GM10248 (cell line): ENCODE data around the gene TMEM45B.
"Not testable (repeated sequence)": the region's sequence is repeated elsewhere in the genome, so short reads cannot be mapped to it uniquely, and the experiment has no call there.

Source experiments
- CTCF ChIA-PET: fragments of 300-600 bp; sonication (Branson Sonifier 250); formaldehyde crosslinking; extraction: SDS; loops from one replicate; lab custom pipeline; 2021; ENCODE audit warnings: antibody characterized with exemption; lab: Yijun Ruan, JAX
- POLR2A ChIA-PET: fragments of 350-650 bp; sonication (Branson Sonifier 250); formaldehyde crosslinking; extraction: SDS; loops from one replicate; lab custom pipeline; 2020; ENCODE audit warnings: antibody characterized with exemption; lab: Yijun Ruan, JAX
- DNase-seq: peaks from one replicate; pipeline ENCODE4 v3.0.0; 2012; ENCODE audit errors: extremely low spot score
- TF ChIP-seq, protein P1 (sequence below): IDR thresholded peaks from 2 replicates; pipeline ENCODE4 v1.5.1; 2012; ENCODE audit warnings: mild to moderate bottlenecking, low read depth; ENCODE audit errors: extremely low read depth, missing control alignments, control extremely low read depth

The TMEM45B gene

DNA sequence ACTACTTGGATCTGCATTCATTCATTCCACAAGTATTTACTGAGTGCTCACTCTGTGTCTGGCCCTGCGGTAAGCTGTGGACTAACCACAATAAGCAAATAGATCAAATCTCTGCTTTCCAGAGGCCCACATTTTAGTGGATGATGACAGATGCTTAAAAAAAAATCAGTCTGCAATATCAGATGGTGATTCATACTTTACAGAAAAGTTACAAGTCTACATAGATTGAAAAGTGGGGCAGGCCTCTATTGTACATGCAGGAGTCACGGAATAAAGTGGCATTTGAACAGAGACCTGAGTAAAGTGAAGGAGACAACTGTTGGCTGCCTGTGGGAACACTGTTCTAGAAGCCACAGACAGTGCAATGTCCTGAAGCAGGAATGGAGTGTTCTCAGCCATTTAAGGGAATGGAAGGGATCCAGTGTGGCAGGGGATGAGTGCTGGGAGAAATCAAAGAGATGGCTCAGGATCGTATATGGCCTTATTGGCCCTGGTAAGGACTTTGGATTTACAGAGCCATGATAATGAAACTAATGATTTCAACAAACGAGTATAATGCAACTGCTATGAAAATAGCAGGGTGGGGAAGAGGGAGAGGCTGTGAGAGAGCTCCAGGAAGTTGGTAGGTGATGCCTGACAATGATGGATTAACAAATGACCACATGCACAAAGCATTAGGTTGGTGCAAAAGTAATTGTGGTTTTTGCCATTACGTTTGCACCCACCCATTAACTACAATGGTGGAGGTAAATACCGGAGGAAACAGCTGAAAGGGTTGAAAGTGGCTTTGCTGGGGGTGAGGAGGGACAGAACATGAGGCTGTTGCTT is 31.1 kb downstream of the TMEM45B start:
- DNase-seq = no peak
- ChIA-PET CTCF (no interaction called here), POLR2A (interaction anchor here (0.5 kb wide), 1 partner anchor 156 kb away, joined by 6 read pairs; the partner anchor contains the start of gene PRDM10)
- TF ChIP-seq, protein P1, sequence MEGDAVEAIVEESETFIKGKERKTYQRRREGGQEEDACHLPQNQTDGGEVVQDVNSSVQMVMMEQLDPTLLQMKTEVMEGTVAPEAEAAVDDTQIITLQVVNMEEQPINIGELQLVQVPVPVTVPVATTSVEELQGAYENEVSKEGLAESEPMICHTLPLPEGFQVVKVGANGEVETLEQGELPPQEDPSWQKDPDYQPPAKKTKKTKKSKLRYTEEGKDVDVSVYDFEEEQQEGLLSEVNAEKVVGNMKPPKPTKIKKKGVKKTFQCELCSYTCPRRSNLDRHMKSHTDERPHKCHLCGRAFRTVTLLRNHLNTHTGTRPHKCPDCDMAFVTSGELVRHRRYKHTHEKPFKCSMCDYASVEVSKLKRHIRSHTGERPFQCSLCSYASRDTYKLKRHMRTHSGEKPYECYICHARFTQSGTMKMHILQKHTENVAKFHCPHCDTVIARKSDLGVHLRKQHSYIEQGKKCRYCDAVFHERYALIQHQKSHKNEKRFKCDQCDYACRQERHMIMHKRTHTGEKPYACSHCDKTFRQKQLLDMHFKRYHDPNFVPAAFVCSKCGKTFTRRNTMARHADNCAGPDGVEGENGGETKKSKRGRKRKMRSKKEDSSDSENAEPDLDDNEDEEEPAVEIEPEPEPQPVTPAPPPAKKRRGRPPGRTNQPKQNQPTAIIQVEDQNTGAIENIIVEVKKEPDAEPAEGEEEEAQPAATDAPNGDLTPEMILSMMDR = no peak

DNA sequence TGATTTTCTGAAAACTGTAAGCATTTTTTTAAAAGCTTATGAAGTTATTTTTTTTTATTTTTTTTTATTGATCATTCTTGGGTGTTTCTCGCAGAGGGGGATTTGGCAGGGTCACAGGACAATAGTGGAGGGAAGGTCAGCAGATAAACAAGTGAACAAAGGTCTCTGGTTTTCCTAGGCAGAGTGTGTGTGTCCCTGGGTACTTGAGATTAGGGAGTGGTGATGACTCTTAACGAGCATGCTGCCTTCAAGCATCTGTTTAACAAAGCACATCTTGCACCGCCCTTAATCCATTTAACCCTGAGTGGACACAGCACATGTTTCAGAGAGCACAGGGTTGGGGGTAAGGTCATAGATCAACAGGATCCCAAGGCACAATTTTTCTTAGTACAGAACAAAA is 31.7 kb downstream of the TMEM45B start:
- POLR2A ChIA-PET = not testable (repeated sequence)

DNA sequence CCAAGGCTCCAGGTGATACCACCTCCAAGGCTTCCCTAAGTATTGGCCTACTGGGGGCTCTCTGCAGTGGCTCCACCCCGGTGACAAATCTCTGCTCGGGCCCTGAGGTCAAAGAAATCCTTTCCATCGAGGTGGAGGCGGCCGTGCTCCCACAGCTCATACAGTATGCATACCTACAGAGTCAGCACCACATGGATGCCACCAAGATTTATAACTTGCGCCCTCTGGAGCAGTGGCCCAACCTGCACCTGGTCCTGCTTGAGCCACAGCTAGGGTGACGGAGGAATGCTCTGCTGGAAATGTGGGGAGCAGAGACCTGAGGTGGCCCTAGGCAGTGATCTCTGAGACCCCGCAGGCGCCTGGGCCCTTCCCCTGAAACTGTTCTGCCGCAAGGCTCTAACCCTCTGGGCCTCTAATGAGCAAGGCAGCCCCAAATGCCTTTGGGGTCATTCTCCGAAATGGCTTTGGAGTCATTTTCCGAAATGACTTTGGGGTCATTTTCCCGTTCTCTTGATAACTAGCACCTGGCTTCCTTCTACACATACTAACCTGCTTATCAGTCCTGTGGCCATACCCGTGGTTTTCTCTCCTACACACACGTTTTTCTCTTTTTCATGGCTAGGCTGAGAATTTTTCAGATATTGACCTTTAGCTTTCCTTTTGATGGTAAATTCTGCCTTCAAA is 33.9 kb downstream of the TMEM45B start:
- TF ChIP-seq, protein P1 = no peak
- DNase-seq = peak; percentile 2
- CTCF ChIA-PET = no interaction called here
- POLR2A ChIA-PET = no interaction called here

More for the DNA sequence above, 31.7 kb downstream of the TMEM45B start:
- CTCF ChIA-PET, DNase-seq: not testable (repeated sequence)

DNA sequence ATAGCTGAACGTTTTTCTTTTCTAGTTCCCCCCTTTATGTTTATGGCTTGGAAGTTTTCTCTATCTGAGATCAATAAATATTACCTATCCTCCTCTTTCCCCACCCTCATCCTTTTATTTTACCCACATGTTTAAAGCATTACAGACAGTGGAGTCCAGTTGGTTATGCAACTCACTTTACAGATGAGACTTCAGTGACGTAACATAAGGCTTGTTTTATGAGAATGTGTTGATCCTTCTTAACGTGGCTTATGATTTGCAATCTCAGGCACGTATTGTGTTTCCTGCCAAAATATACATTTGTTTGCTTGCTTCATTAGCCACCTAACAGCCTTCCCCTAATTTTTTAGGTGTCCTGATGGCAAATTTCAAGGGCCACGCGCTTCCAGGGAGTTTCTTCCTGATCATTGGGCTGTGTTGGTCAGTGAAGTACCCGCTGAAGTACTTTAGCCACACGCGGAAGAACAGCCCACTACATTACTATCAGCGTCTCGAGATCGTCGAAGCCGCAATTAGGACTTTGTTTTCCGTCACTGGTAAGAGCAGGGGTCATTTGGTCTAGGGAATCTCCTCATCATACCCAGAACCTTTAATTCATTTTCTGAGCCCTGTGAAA is 36.6 kb downstream of the TMEM45B start:
- DNase-seq = no peak
- TF ChIP-seq, protein P1 = no peak
- ChIA-PET CTCF (no interaction called here), POLR2A (no interaction called here)

DNA sequence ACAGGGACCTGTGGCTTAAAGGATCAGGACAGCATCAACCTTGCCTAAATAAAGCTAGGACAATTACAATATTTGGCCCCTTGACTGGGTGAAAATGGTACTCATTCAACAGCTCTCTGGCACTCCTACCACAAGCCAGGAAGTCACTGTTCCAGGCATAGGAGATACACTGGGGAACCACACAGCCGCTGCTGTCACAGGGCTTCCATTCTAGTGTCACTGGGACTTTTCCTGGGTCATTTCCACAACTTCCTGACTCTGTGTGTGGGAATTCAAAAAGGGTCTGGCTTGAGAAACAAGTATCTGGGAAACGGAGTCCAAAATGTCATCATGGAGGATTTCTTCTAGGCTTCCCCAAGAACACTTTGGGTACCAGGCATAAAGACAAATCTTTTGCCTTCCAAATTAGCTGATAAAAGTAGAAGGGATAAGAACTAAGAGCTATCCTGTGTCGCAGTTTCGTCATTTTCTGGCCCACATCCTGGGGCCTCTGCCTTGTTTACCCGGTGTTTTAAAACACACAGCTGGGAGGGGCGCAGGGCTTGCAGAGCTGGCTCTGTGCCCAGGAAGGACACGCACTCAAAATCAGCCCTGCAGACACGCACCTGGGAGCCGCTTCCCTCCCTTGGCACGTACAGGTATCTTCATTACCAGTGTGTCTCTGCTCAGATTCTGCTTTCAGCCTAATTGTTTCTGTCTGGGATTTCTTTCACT is 38.0 kb downstream of the TMEM45B start:
- POLR2A ChIA-PET = no interaction called here
- TF ChIP-seq, protein P1 = no peak
- CTCF ChIA-PET = no interaction called here
- no peak for DNase-seq

DNA sequence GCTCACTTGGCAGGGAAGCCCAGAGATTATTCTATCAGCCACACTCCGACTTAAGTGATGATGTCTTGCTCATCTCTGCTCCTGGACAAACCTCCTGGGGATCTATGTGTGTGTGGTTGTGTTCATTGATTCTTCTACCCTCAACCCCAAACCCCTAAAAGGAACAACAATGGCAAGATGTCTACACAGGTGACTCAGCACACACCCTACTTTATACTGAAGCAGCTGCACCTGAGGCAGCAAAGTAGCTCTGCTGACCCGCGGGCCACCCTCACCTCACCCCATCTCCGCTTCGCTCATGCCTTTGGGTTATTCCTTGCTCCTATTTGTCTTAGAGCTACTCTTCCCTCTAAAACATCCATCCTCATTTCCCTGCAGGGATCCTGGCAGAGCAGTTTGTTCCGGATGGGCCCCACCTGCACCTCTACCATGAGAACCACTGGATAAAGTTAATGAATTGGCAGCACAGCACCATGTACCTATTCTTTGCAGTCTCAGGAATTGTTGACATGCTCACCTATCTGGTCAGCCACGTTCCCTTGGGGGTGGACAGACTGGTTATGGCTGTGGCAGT is 38.7 kb downstream of the TMEM45B start:
- ChIA-PET POLR2A (no interaction called here), CTCF (no interaction called here)
- TF ChIP-seq, protein P1 = no peak
- no peak for DNase-seq
